OCI-M2 (cell line): Measurements from ENCODE around the gene ZSCAN29.

ENCODE experiments used
- DNase-seq: peaks from one replicate; lab custom pipeline; 2025; ENCODE audit not compliant: unreplicated experiment; lab: John Stamatoyannopoulos, UW

ZSCAN29 gene

DNA sequence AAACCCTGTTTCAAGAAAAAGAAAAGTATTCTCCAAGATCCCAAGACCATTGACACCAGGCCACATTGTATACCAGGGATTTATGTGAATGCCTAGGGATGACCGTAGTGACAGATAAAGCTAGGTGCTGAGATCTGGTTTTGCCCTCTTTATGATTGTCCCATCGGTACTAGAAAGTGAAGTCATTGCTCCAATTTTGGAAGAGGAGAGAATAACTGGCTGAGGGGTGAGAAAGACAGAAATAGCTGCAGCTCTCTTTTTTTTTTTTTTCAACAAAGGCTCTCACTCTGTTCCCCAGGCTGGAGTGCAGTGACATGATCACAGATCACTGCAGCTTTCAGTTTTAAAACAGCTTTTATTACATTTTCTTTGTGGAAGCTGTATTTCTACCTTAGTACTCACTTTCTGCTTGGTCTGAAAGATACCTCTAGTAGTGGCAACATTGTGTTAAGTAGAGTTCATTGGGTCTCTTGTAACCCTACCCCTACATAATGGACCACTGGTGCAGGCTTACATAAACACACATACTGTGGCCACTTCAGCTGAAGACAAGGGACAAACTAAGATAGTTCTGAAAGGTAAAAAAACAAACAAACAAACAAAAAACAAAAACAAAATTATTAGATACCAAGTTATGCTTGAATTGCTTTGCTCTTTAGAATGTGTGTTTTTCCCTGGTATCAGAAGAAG lies 18.0 kb downstream of the ZSCAN29 start:
- no peak for DNase-seq

GRCh38 chr15:43347114-43347513 lies 23.7 kb downstream of the ZSCAN29 start:
- DNase-seq, result no peak

DNA sequence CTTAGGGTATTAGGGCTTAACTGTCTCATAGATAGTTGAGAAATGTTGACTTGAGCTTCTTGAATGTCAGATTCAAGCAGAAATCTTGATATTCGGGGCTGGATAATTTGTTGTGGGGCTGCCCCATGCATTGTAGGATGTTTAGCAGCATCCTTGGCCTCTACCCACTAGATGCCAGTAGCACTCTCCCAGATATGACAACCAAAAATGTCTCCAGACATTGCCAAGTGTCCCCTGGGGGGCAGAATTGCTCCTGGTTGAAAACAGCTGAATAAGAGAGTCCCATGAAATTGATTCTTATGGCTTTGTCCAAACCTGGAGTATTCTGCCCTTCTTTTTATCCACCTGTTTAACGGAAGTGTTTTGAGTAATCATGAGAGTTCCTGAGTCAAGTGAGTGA lies 24.5 kb downstream of the ZSCAN29 start:
- DNase-seq, result no peak

DNA sequence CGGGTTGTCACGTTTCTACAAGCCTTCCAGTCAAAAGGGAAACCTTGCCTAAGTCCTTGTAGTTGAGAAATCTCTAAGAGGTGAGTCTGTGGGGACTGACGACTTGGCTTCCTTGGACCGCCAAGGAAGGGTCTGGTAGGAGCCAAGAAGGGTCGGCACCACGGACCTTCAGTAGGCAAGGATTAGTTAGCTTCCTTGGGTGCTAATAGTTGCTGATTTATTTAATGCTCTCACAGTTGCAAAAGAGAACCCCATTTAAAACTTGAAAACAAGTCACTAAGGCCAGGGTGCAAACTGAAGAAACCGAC lies 40.1 kb downstream of the ZSCAN29 start:
- peak; percentile 86 for DNase-seq

- DNase-seq, result peak; percentile 86
These were observed 40.7 kb downstream of the ZSCAN29 start, which contains the start of gene LCMT2 for GRCh38 chr15:43329960-43330779. TSS of gene LCMT2 (minus strand) at chr15:43330573. CDS start at chr15:43330489, 84 bp downstream.

DNA sequence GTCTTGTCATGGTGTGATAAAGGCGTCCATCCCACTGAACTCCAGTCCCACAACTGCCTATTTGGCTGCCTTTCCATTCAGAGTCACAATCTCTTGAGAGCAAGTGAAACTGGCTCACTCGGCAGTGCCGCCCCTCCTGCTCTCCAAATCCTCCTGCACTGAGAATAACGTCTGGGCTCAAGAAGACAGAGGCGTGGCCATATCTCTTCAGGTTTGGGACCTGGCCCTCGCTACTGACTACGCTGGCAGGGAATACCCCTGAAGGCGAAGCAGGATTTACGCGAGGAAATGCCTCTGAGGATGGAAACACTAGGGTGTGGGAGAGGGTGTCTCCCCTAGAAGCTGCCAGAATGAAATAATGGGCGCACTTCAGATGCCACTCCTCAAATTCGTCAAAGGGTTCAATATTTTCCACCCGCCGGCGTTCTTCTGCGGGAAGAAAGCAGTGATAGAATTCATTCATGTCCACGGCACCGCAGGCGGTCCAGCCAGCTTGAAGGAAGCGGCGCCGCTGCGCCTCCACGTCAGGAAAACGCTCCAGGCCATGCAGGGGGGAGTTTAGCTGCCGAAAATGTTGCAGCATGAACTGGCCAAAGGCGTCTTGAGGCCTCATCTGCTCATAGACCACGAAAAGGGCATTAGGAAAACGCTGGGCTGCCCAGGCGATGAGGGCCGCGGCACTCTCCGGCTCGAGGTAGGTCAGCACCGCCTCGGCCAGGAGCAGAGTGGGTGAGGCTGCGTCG lies 41.5 kb downstream of the ZSCAN29 start:
- DNase-seq, result no peak

DNA sequence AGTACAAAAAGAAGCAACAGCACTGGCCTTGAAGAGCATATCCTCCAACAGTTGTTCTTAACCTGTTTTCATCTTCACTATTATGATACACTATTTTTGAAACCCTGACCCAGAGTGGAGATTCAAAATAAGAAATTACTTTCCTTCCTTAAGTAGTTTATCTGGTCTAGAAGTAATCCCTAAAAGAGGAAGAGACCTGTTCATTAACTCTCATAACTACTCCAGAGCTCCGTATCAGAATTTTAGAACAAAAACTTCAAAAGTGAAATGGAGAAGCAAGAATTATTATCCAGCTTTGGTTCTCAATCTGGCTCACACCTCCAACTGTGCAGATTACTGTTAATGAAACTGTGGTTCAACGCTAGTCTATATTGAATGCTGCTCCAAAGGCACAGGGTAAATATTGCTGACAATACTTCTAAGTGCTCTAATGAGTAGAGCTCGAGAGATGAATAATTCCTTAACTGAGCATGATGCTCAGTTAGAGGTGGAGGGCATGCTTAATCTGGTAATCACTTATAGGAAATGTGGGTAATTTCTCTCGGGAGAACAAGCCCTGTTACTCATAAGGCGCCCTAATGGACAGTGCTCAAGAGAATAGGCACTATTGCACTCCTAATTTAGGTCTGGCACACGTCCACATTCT lies 45.7 kb downstream of the ZSCAN29 start:
- DNase-seq, result no peak

DNA sequence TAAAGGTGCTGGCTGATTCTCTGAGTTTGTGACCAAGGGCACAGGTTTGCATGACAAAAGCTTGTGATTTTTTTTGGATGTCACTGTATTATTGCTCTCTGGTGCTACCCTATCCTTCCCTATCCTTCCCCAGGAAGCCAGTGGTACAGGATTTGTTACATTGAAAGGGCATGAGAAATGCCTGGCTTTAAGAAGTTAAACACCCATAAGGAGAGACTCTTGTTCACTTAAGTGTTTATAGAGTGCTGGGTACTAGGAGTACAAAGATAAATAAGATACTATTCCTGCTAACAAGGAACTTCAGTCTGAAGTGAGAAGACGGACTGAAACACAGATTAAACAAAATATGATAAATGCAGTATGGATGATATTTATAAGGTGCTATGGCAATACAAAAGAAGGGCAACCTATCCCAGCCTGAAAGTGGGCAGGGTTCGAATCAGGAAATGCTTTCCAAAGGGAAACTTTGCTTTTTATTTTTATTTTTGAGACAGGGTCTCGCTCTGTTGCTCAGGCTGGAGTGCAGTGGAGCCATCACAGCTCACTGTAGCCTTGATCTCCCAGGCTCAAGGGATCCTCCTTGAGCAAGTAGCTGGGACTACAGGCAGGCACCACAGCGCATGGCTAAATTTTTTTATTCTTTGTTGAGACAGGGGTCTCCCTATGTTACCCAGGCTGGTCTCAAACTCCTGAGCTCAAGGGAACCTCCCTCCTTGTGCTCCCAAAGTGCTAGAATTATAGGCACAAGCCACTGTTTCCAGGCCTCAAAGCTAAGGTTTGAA lies 51.7 kb downstream of the ZSCAN29 start:
- DNase-seq, result no peak

- DNase-seq, result no peak
These were observed 53.2 kb downstream of the ZSCAN29 start for GRCh38 chr15:43317566-43318184.

- no peak for DNase-seq
These were observed 53.9 kb downstream of the ZSCAN29 start for GRCh38 chr15:43316971-43317346.

DNA sequence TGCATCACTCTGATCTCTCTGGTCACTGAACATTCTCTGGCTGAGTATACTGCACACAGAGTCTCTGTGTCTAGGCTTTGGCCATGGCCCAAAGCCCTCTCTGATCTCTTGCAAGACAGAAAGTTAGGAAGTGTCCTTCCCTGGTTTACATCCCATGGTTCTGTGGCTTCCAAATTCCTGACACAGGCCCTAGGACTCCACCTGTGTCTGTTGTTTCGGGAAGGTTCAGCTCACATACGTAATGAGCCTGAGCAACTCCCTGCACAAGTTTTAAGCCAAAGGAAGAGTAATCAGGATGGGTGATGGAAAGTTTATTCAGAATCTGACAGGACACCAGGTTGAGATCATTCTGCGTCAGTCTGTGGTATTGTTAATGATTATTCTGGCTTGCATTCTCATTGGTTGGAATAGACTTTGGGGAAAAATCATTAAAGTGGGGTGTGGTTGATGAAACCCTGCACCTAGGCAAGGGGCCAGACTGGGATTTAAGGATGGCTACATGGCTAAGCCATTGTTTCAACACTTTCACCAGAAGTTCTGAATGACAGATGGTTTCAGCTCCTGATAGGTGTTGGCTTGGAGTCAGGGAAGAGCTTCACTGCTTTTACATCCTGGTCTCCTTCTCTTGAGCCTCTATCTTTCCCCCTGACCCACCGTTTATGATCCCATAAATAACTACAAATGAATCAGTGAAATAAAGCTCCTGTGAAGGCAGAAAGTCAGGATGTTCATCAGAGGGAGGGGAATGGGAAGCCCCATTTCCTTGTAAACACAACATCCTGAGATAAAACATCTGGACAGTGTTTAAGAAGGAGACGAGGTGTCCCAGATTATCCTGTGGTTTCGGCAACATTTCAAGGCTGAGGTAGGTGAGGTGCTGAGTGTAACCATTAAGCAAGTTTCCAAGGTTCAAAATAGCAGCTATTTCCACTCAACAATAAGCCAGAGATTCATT lies 54.5 kb downstream of the ZSCAN29 start:
- DNase-seq, result no peak

GRCh38 chr15:43314171-43314570 lies 56.7 kb downstream of the ZSCAN29 start:
- DNase-seq, result no peak

DNA sequence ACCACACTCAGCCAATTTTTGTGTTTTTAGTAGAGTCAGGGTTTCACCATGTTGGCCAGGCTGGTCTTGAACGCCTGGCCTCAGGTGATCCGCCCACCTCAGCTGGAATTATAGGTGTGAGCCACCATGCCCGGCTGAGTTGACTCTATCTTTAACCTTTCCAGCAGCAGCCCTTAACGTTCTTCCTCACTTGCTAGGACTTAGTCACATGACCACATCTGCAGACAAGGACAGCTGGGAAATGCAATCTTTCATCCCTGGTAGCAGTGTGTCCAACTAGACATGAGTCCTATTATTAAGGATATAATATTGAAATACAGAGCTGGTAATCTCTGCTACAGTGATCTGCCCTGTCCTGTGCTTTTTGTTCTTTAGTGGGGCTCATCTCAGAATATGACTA lies 58.5 kb downstream of the ZSCAN29 start:
- DNase-seq, result no peak
